Gastrocnemius medialis (tissue), 4 donors: ENCODE data around the gene IARS2. TPM values are rescaled to one million over a fixed set of nuclear protein-coding genes. Genes with fewer than 3 reads are reported as not detected.

Experiments used
- ATAC-seq, 2 donors: fragments of 150-250 bp; one replicate each; pipeline ENCODE4 v1.9.1; 2016
- DNase-seq, 2 donors: peaks; one replicate each; pipeline ENCODE4 v3.0.0-alpha.2; 2019
- H3K27ac ChIP-seq, 4 donors: fragments of 200-600 bp; sonication (generic); 1 replicate in 1 of 4; 2 replicates in 3 of 4; pipeline ENCODE4 v1.5.1; 2016 to 2018; ENCODE audit warnings: mild to moderate bottlenecking in 2 of 4, moderate library complexity in 1 of 4
- H3K27me3 ChIP-seq, 3 donors: fragments of 200-600 bp; sonication (generic) in 2 of 3; 1 replicate in 1 of 3; 2 replicates in 2 of 3; pipeline versions ENCODE4 v1.5.1 to v1.6.0; 2016 to 2019; ENCODE audit warnings: mild to moderate bottlenecking in 1 of 3, moderate library complexity in 1 of 3
- H3K36me3 ChIP-seq, 2 donors: fragments of 200-600 bp; sonication (generic) in 1 of 2; one replicate each; pipeline ENCODE4 v1.5.1; 2017 to 2018
- H3K4me1 ChIP-seq, 2 donors: fragments of 200-600 bp; sonication (generic) in 1 of 2; one replicate each; pipeline ENCODE4 v1.5.1; 2016 to 2017; ENCODE audit warnings: mild to moderate bottlenecking in 2 of 2
- H3K4me3 ChIP-seq, 4 donors: fragments of 200-600 bp; sonication (generic) in 3 of 4; 1 replicate in 1 of 4; 2 replicates in 3 of 4; pipeline ENCODE4 v1.5.1; 2016 to 2019; ENCODE audit warnings: mild to moderate bottlenecking in 2 of 4
- H3K9me3 ChIP-seq, 3 donors: fragments of 200-600 bp; sonication (generic) in 2 of 3; 1 replicate in 1 of 3; 2 replicates in 2 of 3; pipeline ENCODE4 v1.5.1; 2016 to 2019
- CTCF ChIP-seq, 5 experiments: fragments of 450-650 bp in 3 of 5; fragments of 200-600 bp in 2 of 5; sonication (generic) in 2 of 5; IDR thresholded peaks in 4 of 5; conservative IDR thresholded peaks in 1 of 5; 1 replicate in 4 of 5; 2 replicates in 1 of 5; pipeline ENCODE4 v1.5.1; 2016 to 2019; ENCODE audit warnings: antibody characterized with exemption in 5 of 5, mild to moderate bottlenecking in 3 of 5, moderate library complexity in 3 of 5
- POLR2A ChIP-seq, 2 donors: fragments of 450-650 bp; IDR thresholded peaks; one replicate each; pipeline ENCODE4 v1.6.1; 2017; ENCODE audit warnings: antibody characterized with exemption in 2 of 2, mild to moderate bottlenecking in 2 of 2, moderate library complexity in 2 of 2
- in situ Hi-C, 4 donors: fragments of 200-750 bp; cut with MboI; loops; one replicate each; pipeline versions ENCODE4 v1.15.0 to v1.8.0; 2017; ENCODE audit warnings: low sequenced_read_pairs in 4 of 4
- intact Hi-C: fragments of 100-400 bp; cut with DNase I; formaldehyde crosslinking; loops from one replicate; pipeline ENCODE4 v1.15.1; 2023; ENCODE audit warnings: low total_unique reads
- microRNA counts, 2 donors: library from miRNA; unstranded; fragments of <30 nt; microRNA quantifications; one replicate each; lab custom pipeline; 2016
- microRNA-seq, 2 donors: library from miRNA; unstranded; fragments of <30 nt; microRNA quantifications; one replicate each; pipeline ENCODE4, GENCODE V29; 2016; ENCODE audit warnings: borderline replicate concordance in 2 of 2
- total RNA-seq, 4 donors: library from RNA; depleted of rRNA; stranded (reverse); fragments of >200 nt; gene quantifications; one replicate each; pipeline versions ENCODE4 v1.1.0 to v1.2.3, GENCODE V29; 2016

Gene IARS2
- total RNA-seq, 4 donors from 2014 or later = 64.7 to 83.6 (median 74.6) TPM

- H3K4me1 ChIP-seq = no peaks in the 10 kb centered on the region
- in situ Hi-C loops (no loop called here), intact Hi-C loops (no loop called here)
- H3K9me3 ChIP-seq = no peaks in the 10 kb centered on the region
- H3K27me3 ChIP-seq = no peaks in the 10 kb centered on the region
- peaks cover 0 to 36% of the 10 kb centered on the region in 2 donors for H3K36me3 ChIP-seq
- H3K4me3 ChIP-seq = no peak overlapping the region
- no peak for TF ChIP-seq POLR2A (IDR thresholded peaks at IDR 0.05)
- TF ChIP-seq CTCF (IDR thresholded peaks at IDR 0.05 in 4 of 5, conservative IDR thresholded peaks at IDR 0.05 in 1 of 5) = no peak
- H3K27ac ChIP-seq = no peak overlapping the region
- ATAC-seq (no peak), DNase-seq (no peak)
Observed at GRCh38 chr1:220186752-220187151, 92.8 kb downstream of the IARS2 start.

GRCh38 chr1:220188538-220188937, 94.6 kb downstream of the IARS2 start:
- TF ChIP-seq CTCF (IDR thresholded peaks at IDR 0.05 in 4 of 5, conservative IDR thresholded peaks at IDR 0.05 in 1 of 5) = no peak
- no peak for TF ChIP-seq POLR2A (IDR thresholded peaks at IDR 0.05)
- no peaks in the 10 kb centered on the region for H3K9me3 ChIP-seq
- H3K27me3 ChIP-seq = no peaks in the 10 kb centered on the region
- no peak for DNase-seq
- intact Hi-C loops (no loop called here), in situ Hi-C loops (no loop called here)
- H3K4me3 ChIP-seq = no peak overlapping the region
- H3K27ac ChIP-seq = no peak overlapping the region
- ATAC-seq = no peak
- H3K36me3 ChIP-seq = peaks cover 0 to 42% of the 10 kb centered on the region in 2 donors
- no peaks in the 10 kb centered on the region for H3K4me1 ChIP-seq

DNA sequence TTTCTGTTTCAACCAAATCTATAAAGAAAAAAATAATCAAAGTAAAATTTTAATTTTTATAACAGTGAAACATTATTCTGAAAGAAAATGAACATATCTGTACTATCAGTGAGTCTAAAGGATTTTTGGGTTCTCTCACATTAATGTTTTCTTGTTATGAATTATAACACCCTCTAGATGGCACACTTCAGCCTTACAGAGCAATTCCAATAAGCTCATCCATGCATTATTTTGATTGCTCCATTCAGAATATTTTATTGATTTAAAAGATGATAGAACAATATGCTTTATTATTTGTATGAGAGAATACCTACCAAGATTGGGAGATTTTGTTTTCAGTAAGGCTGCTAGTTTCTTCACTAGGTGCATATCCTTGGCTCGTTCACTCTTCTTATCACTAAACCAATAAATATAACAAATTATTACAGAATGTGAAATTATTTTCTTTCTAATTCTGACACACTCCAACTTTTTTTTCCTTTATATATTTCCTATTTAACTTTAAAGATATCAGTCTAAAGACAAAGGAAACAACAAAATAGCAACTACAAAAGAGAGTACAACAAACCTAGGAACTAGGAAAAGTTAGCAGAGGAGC, 95.9 kb downstream of the IARS2 start:
- Histone ChIP-seq H3K27me3 (no peaks in the 10 kb centered on the region), H3K36me3 (peaks cover 0 to 53% of the 10 kb centered on the region in 2 donors), H3K27ac (no peak overlapping the region), H3K4me3 (no peak overlapping the region), H3K4me1 (no peaks in the 10 kb centered on the region), H3K9me3 (no peaks in the 10 kb centered on the region)
- in situ Hi-C loops (no loop called here), intact Hi-C loops (no loop called here)
- peak in 3 of 5 experiments; percentile 17 to 37 (median 21) for TF ChIP-seq CTCF (IDR thresholded peaks at IDR 0.05 in 4 of 5, conservative IDR thresholded peaks at IDR 0.05 in 1 of 5)
- no peak for TF ChIP-seq POLR2A (IDR thresholded peaks at IDR 0.05)
- ATAC-seq = no peak
- DNase-seq = no peak

- intact Hi-C loops = no loop called here
- no peak for DNase-seq
Observed at GRCh38 chr1:220195701-220196100, 101.8 kb downstream of the IARS2 start.

More at GRCh38 chr1:220195701-220196100, 101.8 kb downstream of the IARS2 start:
- Histone ChIP-seq H3K4me1 (no peaks in the 10 kb centered on the region), H3K9me3 (no peaks in the 10 kb centered on the region), H3K36me3 (peaks cover 0 to 50% of the 10 kb centered on the region in 2 donors), H3K4me3 (no peak overlapping the region), H3K27ac (no peak overlapping the region), H3K27me3 (no peaks in the 10 kb centered on the region)
- in situ Hi-C loops = no loop called here
- ATAC-seq = no peak
- TF ChIP-seq CTCF (IDR thresholded peaks at IDR 0.05 in 4 of 5, conservative IDR thresholded peaks at IDR 0.05 in 1 of 5) (no peak), POLR2A (IDR thresholded peaks at IDR 0.05) (no peak)

MicroRNAs within 50 kb of the gene (microRNA counts, 767-probe panel; counts per million panel counts)
- microRNA hsa-miR-194-5p (lab: Ali Mortazavi, UCI) (356 to 448 counts per million in 2 donors), microRNA hsa-miR-215 (lab: Ali Mortazavi, UCI) (356 to 448 counts per million in 2 donors)

Small RNAs within 50 kb of the gene (microRNA-seq; reads per million reads assigned to microRNA genes)
- 1.2 to 1.7 reads per million in 2 donors for gene MIR194-1
- 0 to 1.7 reads per million in 2 donors for gene MIR215

Other genes with a start within 250 kb of the IARS2 start
- not detected for gene SLC30A10, start 165.6 kb upstream of the IARS2 start, total RNA-seq
- 10 to 100 TPM; 47.4 to 89.6 (median 73.9) TPM for gene EPRS1, start 47.6 kb upstream of the IARS2 start, total RNA-seq
- gene BPNT1, start 4.3 kb upstream of the IARS2 start, total RNA-seq = 10 to 100 TPM in 1 of 4 donors, 1 to 10 TPM in 3; 5.2 to 27.5 (median 9.2) TPM
- gene RAB3GAP2, start 178.3 kb downstream of the IARS2 start, total RNA-seq = 10 to 100 TPM; 16.5 to 24.2 (median 18.0) TPM